SK-N-SH (cell line): Measurements from ENCODE around the gene TRIM71. TPM values are rescaled to one million over a fixed set of nuclear protein-coding genes. Genes with fewer than 3 reads are reported as not detected.

ENCODE experiments used
- CTCF ChIA-PET: fragments of 300-600, 350-600 bp; formaldehyde crosslinking; extraction: SDS; loops from one replicate; lab custom pipeline; 2021; lab: Yijun Ruan, JAX
- POLR2A ChIA-PET: fragments of 350-600 bp; sonication (Branson Sonifier 250); formaldehyde crosslinking; extraction: SDS; loops from one replicate; lab custom pipeline; 2020; ENCODE audit warnings: antibody characterized with exemption, inconsistent platforms; lab: Yijun Ruan, JAX
- DNase-seq: peaks from one replicate; pipeline ENCODE4 v3.0.0; 2012
- H2AFZ ChIP-seq: fragments of 200-600 bp; sonication (generic); 2 replicates; pipeline ENCODE4 v1.8.1; 2016; ENCODE audit warnings: antibody characterized with exemption, mild to moderate bottlenecking, low read depth
- H3F3A ChIP-seq: fragments of 200-600 bp; sonication (generic); replicated peaks from 2 replicates; pipeline ENCODE3; 2016; ENCODE audit warnings: antibody characterized with exemption, mild to moderate bottlenecking; ENCODE audit not compliant: insufficient read depth
- H3K27ac ChIP-seq, 2 experiments: fragments of 200-500 bp in 1 of 2; fragments of 200-600 bp in 1 of 2; sonication (Bioruptor generic) in 1 of 2; sonication (generic), shearing (Covaris generic) in 1 of 2; 2 replicates each; pipeline versions ENCODE4 v1.5.1 to v1.6.1; 2014 to 2016; ENCODE audit warnings: low read depth in 2 of 2, inconsistent platforms in 1 of 2, low read length in 1 of 2, mild to moderate bottlenecking in 1 of 2, mixed read lengths in 1 of 2
- H3K27me3 ChIP-seq: fragments of 200-600 bp; sonication (generic), shearing (Covaris generic); 2 replicates; pipeline ENCODE4 v1.6.1; 2016; ENCODE audit warnings: mixed run types; ENCODE audit not compliant: insufficient read depth
- H3K36me3 ChIP-seq, 2 experiments: fragments of 200-500 bp in 1 of 2; fragments of 200-600 bp in 1 of 2; sonication (Bioruptor generic) in 1 of 2; sonication (generic) in 1 of 2; replicated peaks in 1 of 2; 2 replicates each; pipeline versions ENCODE3 to v1.5.1; 2014 to 2016; ENCODE audit warnings: low read length in 1 of 2, mild to moderate bottlenecking in 1 of 2; ENCODE audit not compliant: insufficient read depth in 2 of 2, control insufficient read depth in 1 of 2
- H3K4me1 ChIP-seq, 2 experiments: fragments of 200-500 bp in 1 of 2; fragments of 200-600 bp in 1 of 2; sonication (Bioruptor generic) in 1 of 2; sonication (generic), shearing (Covaris generic) in 1 of 2; 2 replicates each; pipeline versions ENCODE4 v1.5.1 to v1.6.1; 2014 to 2016; ENCODE audit warnings: low read depth in 1 of 2, low read length in 1 of 2, mixed run types in 1 of 2; ENCODE audit not compliant: insufficient read depth in 2 of 2, control insufficient read depth in 1 of 2
- H3K4me2 ChIP-seq: fragments of 200-600 bp; sonication (generic), shearing (Covaris generic); 2 replicates; pipeline ENCODE4 v1.6.1; 2017; ENCODE audit warnings: mixed run types
- H3K4me3 ChIP-seq, 2 experiments: fragments of 200-500 bp in 1 of 2; fragments of 200-600 bp in 1 of 2; sonication (Bioruptor generic) in 1 of 2; sonication (generic), shearing (Covaris generic) in 1 of 2; 2 replicates each; pipeline versions ENCODE4 v1.5.1 to v1.8.1; 2014 to 2016; ENCODE audit warnings: low read depth in 2 of 2, inconsistent platforms in 1 of 2, low read length in 1 of 2, mild to moderate bottlenecking in 1 of 2, mixed read lengths in 1 of 2, moderate library complexity in 1 of 2
- H3K79me2 ChIP-seq: fragments of 200-600 bp; sonication (generic); 2 replicates; pipeline ENCODE4 v1.8.1; 2017; ENCODE audit warnings: mild to moderate bottlenecking; ENCODE audit not compliant: insufficient read depth
- H3K9ac ChIP-seq: fragments of 200-600 bp; sonication (generic); 2 replicates; pipeline ENCODE4 v1.6.1; 2017; ENCODE audit warnings: mixed run types
- H3K9me2 ChIP-seq: fragments of 200-600 bp; sonication (generic); 2 replicates; pipeline ENCODE4 v1.6.1; 2017; ENCODE audit warnings: mixed run types
- H3K9me3 ChIP-seq: fragments of 200-600 bp; sonication (generic); 2 replicates; pipeline ENCODE4 v1.6.1; 2017; ENCODE audit warnings: mixed run types, mild to moderate bottlenecking, moderate library complexity
- H4K20me1 ChIP-seq: fragments of 200-600 bp; sonication (generic); 2 replicates; pipeline ENCODE4 v1.6.1; 2017; ENCODE audit warnings: mild to moderate bottlenecking, mixed run types; ENCODE audit not compliant: insufficient read depth
- EP300 ChIP-seq, 2 experiments: IDR thresholded peaks; 2 replicates each; pipeline versions ENCODE4 v1.4.0 to v1.6.1; 2012; ENCODE audit warnings: borderline replicate concordance in 1 of 2, low read depth in 1 of 2, low read length in 1 of 2
- FOXJ3 ChIP-seq: sonication (generic); formaldehyde crosslinking; IDR thresholded peaks from 2 replicates; pipeline ENCODE4 v1.5.1; 2020; ENCODE audit warnings: mild to moderate bottlenecking, missing genetic modification reagents
- FOXM1 ChIP-seq: IDR thresholded peaks from 2 replicates; pipeline ENCODE4 v1.4.0; 2012; ENCODE audit warnings: low read depth, mild to moderate bottlenecking
- GABPA ChIP-seq: IDR thresholded peaks from 2 replicates; pipeline ENCODE4 v1.4.0; 2012; ENCODE audit warnings: low read depth, mild to moderate bottlenecking
- JUND ChIP-seq: IDR thresholded peaks from 2 replicates; pipeline ENCODE4 v1.4.0; 2012
- MAX ChIP-seq: IDR thresholded peaks from 2 replicates; pipeline ENCODE4 v1.4.0; 2012; ENCODE audit warnings: low read depth
- PBX3 ChIP-seq: IDR thresholded peaks from 2 replicates; pipeline ENCODE4; 2012
- POLR2AphosphoS5 ChIP-seq: IDR thresholded peaks from 2 replicates; pipeline ENCODE4 v1.6.1; 2012; ENCODE audit warnings: low read depth, low read length
- REST ChIP-seq: IDR thresholded peaks from 2 replicates; pipeline ENCODE4 v1.6.1; 2012; ENCODE audit warnings: mild to moderate bottlenecking, low read depth, low read length, moderate library complexity
- RXRA ChIP-seq: IDR thresholded peaks from 2 replicates; pipeline ENCODE4 v1.4.0; 2012; ENCODE audit warnings: low read depth, mild to moderate bottlenecking, borderline replicate concordance
- TCF12 ChIP-seq: IDR thresholded peaks from 2 replicates; pipeline ENCODE4 v1.4.0; 2012
- TEAD4 ChIP-seq: IDR thresholded peaks from 2 replicates; pipeline ENCODE4 v1.4.0; 2012; ENCODE audit warnings: mild to moderate bottlenecking, borderline replicate concordance; ENCODE audit not compliant: insufficient read depth
- USF1 ChIP-seq: IDR thresholded peaks from 2 replicates; pipeline ENCODE4 v1.4.0; 2012; ENCODE audit warnings: low read depth, borderline replicate concordance
- YY1 ChIP-seq: IDR thresholded peaks from 2 replicates; pipeline ENCODE4 v1.4.0; 2012; ENCODE audit warnings: low read depth, mild to moderate bottlenecking
- ZBTB33 ChIP-seq: IDR thresholded peaks from 2 replicates; pipeline ENCODE4 v1.4.0; 2012; ENCODE audit warnings: low read depth, borderline replicate concordance
- WGBS: methylation state at CpG from one replicate; pipeline ENCODE4 v1.1.6; 2017; ENCODE audit warnings: low lambda C conversion rate; 5-methylcytosine and 5-hydroxymethylcytosine counted together
- polyA plus RNA-seq, 3 experiments: library from polyadenylated mRNA; depleted of rRNA; stranded (reverse); fragments of >200 nt; gene quantifications; 2 replicates each; pipeline ENCODE4 v1.2.3, GENCODE V29; 2012

Gene TRIM71
- polyA plus RNA-seq, 1 of the 3 experiments (the other 2 are of a cell fraction): not detected

- Histone ChIP-seq H3F3A (no peaks in the 10 kb centered on the region), H3K9ac (no peak overlapping the region), H3K79me2 (no peaks in the 10 kb centered on the region), H4K20me1 (no peaks in the 10 kb centered on the region), H3K9me3 (no peaks in the 10 kb centered on the region), H3K4me2 (no peak overlapping the region), H2AFZ (no peak overlapping the region), H3K4me3 (no peak overlapping the region)
- 50% methylated on average over 3 of the region's 3 CpGs for WGBS
- DNase-seq: no peak
- POLR2A ChIA-PET: no interaction called here
- CTCF ChIA-PET: no interaction called here
- TF ChIP-seq FOXJ3 (CRISPR knock-in tag) (no peak), TCF12 (no peak), MAX (no peak), ZBTB33 (no peak), JUND (no peak), FOXM1 (no peak), REST (no peak), EP300 (IDR thresholded peaks at IDR 0.05; ENCODE audit: borderline replicate concordance in 1 of 2, low read depth in 1 of 2, low read length in 1 of 2) (no peak), POLR2AphosphoS5 (no peak)
- TF ChIP-seq, all 33 proteins: peak for 0
- no peak overlapping the region for H3K27ac ChIP-seq
- no peaks in the 10 kb centered on the region for H3K4me1 ChIP-seq
- no peaks in the 10 kb centered on the region for H3K9me2 ChIP-seq
- H3K36me3 ChIP-seq: no peaks in the 10 kb centered on the region
- H3K27me3 ChIP-seq: no peaks in the 10 kb centered on the region
Observed at GRCh38 chr3:32855350-32855953, 37.7 kb downstream of the TRIM71 start.

GRCh38 chr3:32856355-32856889, 38.6 kb downstream of the TRIM71 start:
- no peak overlapping the region for H3K4me3 ChIP-seq
- H2AFZ ChIP-seq: no peak overlapping the region
- no peaks in the 10 kb centered on the region for H3K36me3 ChIP-seq
- no peak overlapping the region for H3K4me2 ChIP-seq
- no peaks in the 10 kb centered on the region for H3K27me3 ChIP-seq
- no peaks in the 10 kb centered on the region for H4K20me1 ChIP-seq
- no peaks in the 10 kb centered on the region for H3K4me1 ChIP-seq
- H3K9me3 ChIP-seq: no peaks in the 10 kb centered on the region
- H3K9me2 ChIP-seq: no peaks in the 10 kb centered on the region
- ChIA-PET POLR2A (no interaction called here), CTCF (no interaction called here)
- H3K27ac ChIP-seq: no peak overlapping the region
- 43% methylated on average over 6 of the region's 6 CpGs for WGBS
- DNase-seq: no peak
- no peak overlapping the region for H3K9ac ChIP-seq
- H3F3A ChIP-seq: no peaks in the 10 kb centered on the region
- no peaks in the 10 kb centered on the region for H3K79me2 ChIP-seq
- TF ChIP-seq RXRA (no peak), TCF12 (no peak), YY1 (no peak), PBX3 (no peak), FOXM1 (no peak), USF1 (no peak), FOXJ3 (CRISPR knock-in tag) (no peak), TEAD4 (no peak), MAX (no peak), ZBTB33 (no peak), GABPA (no peak), POLR2AphosphoS5 (no peak)
